CD4-positive, alpha-beta T cell treated with Interleukin-4 for 4 hours (primary cell): ENCODE measurements around the gene FAM174B.

Source experiments
- DNase-seq: peaks from one replicate; pipeline ENCODE4 v3.0.0-alpha.2; 2020

Gene FAM174B

DNA sequence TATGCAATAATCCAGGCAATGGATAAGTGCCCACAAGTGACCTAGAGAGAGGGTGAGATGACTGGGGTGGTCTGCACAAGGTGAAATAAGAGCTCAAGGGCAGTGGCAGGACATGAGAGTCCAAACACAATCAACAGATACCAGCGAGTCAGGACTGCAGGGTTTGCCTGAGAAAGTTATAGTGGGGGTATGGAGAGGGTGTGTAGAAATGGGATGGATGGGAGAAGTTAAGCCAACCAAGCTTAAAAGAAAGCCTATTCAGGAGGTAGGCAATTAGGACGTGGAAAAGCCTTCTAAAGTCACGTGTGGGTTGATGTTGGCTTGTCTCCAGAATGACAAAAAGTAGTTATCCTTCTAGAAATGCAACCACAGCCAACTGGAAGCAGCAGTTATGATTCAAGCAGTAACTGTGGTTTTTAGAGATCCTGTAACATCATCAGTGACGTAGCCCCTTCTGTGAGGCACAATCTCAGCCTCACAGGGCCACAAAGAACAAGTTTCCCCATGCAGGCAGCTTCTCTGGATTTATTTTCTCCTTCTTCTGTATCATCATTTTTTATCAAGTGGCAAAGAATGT is 56.1 kb downstream of the FAM174B start:
- DNase-seq, result no peak

GRCh38 chr15:92597548-92597947 is 58.0 kb downstream of the FAM174B start:
- no peak for DNase-seq

DNA sequence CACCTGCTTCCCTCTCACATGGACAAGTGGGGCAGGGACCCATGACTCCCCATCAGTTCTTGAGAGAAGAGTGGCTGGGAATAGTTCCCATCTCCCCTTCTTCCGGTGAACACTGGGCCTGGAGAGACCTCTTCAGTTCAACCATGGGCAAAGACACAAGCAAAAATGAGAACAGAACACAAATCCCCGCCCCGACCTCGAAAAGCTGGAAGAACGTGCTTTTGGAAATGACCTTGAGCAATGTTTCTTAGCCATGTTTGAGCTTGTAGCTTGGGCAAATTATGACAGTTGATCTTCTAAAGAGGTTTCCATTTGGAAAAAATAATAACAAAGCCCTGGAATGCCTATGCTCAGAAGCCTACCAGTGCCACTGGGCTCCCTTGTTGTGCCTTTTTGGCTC is 59.0 kb downstream of the FAM174B start:
- no peak for DNase-seq

- DNase-seq, result no peak
Measured at GRCh38 chr15:92595506-92596381, 59.8 kb downstream of the FAM174B start.

DNA sequence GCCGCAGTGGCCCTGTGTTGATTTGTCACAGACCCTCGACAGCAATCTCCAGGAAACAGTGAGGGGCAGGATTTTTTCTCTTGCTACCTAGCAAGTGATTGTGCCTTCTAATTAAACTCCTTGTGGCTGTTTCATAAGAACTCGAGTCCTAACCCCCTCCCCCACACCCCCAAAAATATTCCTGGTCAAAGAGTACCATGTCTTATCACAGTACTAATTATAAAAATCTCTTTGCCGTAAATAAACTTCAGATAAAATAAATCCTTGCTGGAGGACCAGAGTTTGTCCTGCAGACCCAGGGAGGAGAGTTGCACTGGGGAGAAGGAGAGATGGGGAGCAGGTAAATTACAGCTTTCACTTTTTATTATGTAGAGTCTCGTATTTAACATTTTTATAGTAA is 64.3 kb downstream of the FAM174B start:
- no peak for DNase-seq

DNA sequence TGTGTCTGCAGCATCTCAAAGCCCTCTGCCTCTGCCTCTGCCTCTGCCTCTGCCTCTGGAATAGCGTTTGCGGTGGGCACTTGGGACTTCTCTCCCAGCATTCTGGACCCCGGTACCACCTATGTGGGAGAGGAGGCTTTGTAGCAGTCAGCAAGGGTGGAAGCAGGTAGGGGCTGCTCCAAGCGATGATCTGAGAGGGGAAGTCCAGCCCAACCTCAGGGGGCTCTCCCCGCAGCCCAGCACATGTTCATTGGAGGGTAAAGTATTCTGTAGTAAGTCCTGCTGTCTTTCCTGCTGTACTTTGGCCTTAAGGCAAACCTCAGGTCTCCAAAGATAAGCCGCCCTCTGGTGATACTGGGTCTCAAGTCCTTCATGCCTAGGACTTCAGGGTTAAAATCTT is 68.6 kb downstream of the FAM174B start:
- no peak for DNase-seq

DNA sequence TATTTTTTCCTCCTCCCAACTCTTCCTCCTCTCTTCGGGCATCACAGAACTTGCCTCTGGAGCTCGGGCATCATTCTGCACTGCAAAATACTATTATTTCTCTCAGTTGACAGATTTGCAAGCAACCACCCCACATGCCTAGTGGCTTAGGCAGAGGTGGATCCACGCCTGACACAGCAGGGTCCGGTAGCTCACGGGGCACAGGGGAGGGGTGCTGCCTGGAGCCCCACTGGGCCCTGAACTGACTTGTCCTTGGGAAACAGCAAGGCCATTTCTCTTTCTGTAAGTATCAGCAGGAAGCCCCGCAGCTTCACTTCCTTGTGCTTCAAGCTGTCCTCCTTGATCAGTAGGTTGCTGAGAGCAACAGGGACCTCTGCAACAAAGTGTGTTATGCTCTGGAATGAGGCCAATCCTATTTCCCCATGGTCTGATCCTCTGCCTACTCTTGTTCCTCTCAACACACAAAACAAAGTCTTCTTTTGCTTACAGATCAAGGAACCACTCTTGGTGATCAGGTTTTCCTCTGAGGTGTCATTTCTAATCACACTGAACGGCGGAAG is 69.1 kb downstream of the FAM174B start:
- DNase-seq, result no peak

- DNase-seq, result no peak
Measured at GRCh38 chr15:92584105-92584504, 71.5 kb downstream of the FAM174B start.

GRCh38 chr15:92583096-92584034 is 72.2 kb downstream of the FAM174B start:
- DNase-seq, result no peak

DNA sequence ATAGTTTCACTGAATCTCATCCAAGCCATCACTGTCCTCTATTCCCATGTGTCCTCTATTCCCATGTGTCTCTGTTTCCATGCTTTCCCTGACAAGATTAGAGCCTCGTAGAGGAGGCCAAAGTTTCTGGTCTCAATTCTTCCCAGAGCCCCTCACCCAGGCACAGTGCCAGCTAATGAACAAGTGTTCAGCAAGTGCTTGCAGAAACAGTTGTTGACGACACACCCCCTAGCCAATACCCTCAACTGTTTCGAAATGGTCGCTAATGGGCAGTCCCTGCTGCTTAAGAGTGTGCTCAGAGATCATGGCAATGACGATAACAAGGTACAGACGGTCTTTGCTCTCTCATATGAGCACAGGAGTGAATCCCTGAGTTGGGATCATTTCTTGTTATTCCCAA is 73.4 kb downstream of the FAM174B start:
- DNase-seq, result no peak

DNA sequence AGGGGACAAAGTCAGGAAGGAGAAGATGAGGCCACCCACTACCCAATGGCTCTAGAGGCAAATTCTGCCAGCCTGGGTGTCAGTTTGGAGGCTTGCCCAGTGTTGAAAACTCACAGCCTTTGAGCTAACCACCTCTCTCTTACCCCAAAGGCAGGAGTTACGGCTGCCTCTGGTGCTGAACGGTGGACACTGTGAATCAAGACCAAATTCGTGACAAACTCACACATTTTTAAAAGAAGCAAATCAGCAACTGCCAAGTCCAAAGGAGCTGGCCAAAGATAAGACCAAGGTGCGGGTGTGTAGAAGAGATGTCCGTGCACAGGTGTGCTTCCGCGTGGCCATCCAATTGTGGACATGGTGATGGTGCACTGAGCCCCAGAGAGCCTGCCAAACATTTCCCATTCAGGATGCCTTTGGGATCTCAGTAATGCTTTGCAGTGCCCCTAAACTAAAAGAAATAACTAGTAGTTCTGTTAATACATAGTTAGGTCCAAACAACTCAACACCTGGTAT is 74.6 kb downstream of the FAM174B start:
- DNase-seq, result no peak

DNA sequence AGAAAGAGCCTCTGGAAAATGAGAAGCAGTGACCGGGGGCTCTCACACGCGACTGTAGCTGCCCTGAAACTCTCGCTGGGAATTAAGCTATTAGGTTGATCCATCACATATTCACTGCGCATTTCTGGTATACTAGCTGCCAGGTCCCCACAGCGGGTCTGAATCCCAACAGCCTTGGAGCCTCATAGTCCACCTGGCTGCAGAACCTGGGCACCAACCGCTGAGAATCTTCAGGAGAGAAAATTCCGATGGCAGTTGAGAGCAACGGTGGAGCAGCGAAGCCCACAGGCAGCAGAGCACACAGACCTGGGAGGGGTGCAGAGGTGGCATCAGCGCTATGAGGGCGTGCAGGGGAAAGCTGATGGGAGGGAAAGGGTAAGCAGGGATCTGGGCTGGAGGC is 75.1 kb downstream of the FAM174B start:
- DNase-seq, result no peak

DNA sequence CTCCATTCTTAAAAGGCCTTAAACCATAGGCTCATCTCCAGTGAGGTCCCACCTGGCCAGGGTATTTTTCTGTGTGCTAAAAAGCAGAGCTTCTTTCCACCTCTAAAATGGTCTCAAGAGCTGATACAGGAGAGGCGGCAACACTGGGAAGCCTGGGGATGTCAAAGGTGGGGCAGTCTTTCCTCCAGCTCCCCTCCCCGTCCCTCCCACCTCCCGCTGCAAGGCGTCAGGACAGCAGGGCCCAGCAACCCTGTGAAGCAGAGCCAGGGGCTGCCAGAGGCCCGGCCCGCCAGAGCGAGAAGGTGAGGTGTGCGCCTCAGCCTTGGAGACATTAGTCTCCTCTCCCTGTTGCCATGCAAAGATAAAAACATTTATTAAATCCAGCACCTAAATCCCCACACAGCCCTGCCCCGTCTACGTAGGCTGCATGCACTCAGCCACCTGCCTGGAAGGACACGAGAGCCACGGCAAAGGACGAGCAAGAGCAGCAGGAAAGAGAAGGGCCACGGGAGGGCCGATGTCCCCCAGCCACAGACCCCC is 75.6 kb downstream of the FAM174B start:
- DNase-seq, result no peak

DNA sequence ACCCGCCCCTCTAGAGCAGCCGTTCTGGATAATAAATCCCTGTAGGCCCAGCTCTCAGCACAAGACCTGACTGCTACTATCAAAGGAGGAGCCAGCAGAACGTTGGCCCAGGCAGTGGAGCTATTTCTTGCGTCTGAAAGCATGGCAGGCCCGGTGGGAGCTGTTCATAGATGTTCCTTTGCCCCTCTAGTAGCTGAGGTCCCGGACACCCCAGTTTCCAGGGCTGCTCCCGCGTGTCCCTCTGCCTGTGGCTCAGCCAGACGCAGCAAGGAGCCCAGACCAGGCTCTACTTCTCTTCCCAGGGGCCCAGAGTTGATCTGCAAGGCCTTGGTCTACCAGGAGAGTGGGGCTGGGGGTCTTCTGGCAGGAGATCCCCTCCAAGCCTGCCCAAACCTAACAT is 76.1 kb downstream of the FAM174B start:
- DNase-seq, result no peak

GRCh38 chr15:92578096-92578835 is 77.3 kb downstream of the FAM174B start:
- no peak for DNase-seq

- no peak for DNase-seq
Measured at GRCh38 chr15:92576597-92577200, 78.9 kb downstream of the FAM174B start.

DNA sequence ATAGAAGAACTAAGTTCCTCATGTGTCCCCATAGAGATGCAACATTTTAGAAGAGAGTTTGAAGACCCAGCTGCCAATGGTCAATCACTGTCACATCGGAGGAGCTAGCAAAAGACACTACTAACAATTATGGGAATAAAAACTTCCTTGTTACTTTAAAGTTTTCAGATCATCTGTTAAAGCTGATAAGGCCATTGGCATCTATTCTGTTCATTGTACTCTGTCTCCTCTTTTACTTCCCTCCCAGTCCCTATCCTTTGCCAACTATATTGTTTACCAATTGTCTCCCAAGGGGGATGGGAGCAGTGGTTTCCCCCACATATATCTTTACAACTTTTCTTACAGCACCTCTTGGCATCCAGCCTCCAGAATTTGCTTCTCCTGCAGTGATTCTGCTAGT is 81.0 kb downstream of the FAM174B start:
- DNase-seq, result no peak

- no peak for DNase-seq
Measured at GRCh38 chr15:92574161-92574560, 81.4 kb downstream of the FAM174B start.

DNA sequence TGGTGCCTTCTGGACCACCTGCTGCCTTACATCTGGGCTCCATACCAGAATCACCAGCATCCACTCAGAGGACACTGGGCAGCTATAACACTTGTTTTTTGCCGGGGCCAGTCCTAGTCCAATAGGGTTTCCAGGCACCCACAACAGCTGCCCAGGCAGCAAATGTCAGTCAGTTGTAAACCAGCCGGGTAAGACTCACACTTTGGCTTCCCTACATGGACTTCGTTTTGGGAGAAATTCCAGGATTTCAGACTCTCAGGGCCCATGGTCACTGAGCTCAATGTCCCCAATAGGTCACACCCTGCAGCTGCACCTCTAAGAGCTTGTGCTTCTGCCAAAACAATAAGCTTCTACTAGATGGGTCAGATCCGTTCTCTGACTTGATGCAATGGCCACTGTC is 83.8 kb downstream of the FAM174B start:
- DNase-seq, result no peak

DNA sequence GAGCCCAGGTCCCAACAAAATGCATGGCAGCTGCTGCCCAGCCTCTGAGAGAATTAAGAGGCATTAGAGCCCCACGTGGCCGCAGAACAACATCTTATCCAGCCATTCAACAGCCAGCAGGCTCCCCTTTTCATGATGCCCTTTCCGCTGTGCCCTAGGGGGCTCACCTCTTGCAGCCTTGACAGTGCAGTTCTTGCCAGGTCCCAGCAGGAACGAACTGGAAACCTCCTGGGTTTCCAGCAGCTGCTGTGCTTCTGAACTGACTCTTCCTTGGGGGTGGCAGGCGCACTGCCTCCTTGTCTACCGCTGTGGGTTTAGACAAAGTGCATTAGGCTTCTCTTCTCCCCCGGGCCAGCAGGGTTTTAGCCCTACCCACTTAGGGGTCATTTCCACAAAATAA is 85.2 kb downstream of the FAM174B start:
- DNase-seq, result no peak

DNA sequence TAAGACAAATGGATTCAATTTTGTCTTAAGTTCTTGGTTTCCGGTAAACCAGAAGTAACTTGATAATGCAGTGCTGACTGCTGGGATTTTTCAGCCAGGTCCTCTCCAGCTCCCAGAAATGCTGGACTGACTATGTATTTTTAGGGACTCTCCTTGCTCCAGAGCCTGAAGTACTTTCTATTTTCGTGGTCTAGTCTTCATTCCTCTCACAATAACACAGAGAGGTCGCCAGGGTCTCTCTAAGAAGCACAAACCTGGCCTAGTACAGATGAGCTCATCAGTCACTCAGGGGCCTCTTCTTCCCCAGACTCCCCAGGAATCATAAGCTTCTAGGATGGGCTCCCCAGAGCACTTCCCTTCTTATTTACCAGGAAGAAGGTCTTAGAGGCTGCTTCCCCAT is 85.8 kb downstream of the FAM174B start:
- DNase-seq, result no peak
